ENCODE data around the gene FKBP15.
"Not testable (repeated sequence)": the region's sequence is repeated elsewhere in the genome, so short reads cannot be mapped to it uniquely, and the experiment has no call there.

Gene FKBP15

GRCh38 chr9:113181165-113181564 lies 39.9 kb downstream of the FKBP15 start:
- DNase-seq (ENCODE audit: low read depth, low spot score): no peak

GRCh38 chr9:113179839-113180238 lies 41.2 kb downstream of the FKBP15 start:
- DNase-seq (ENCODE audit: low read depth, low spot score): no peak

- no peak for DNase-seq (ENCODE audit: low read depth, low spot score)
Observed at GRCh38 chr9:113178087-113178486, 43.0 kb downstream of the FKBP15 start.

- no peak for DNase-seq (ENCODE audit: low read depth, low spot score)
Observed at GRCh38 chr9:113177251-113177650, 43.8 kb downstream of the FKBP15 start.

- no peak for DNase-seq (ENCODE audit: low read depth, low spot score)
Observed at GRCh38 chr9:113176803-113177202, 44.3 kb downstream of the FKBP15 start.

- no peak for DNase-seq (ENCODE audit: low read depth, low spot score)
Observed at GRCh38 chr9:113173341-113173740, 47.7 kb downstream of the FKBP15 start.

GRCh38 chr9:113168809-113169208 lies 52.3 kb downstream of the FKBP15 start:
- DNase-seq (ENCODE audit: low read depth, low spot score): no peak

- DNase-seq (ENCODE audit: low read depth, low spot score): no peak
Observed at GRCh38 chr9:113166039-113166438, 55.0 kb downstream of the FKBP15 start.

GRCh38 chr9:113164536-113165300 lies 56.4 kb downstream of the FKBP15 start:
- DNase-seq (ENCODE audit: low read depth, low spot score): no peak

- no peak for DNase-seq (ENCODE audit: low read depth, low spot score)
Observed at GRCh38 chr9:113163001-113163400, 58.1 kb downstream of the FKBP15 start.

GRCh38 chr9:113160571-113160970 lies 60.5 kb downstream of the FKBP15 start:
- no peak for DNase-seq (ENCODE audit: low read depth, low spot score)

GRCh38 chr9:113158446-113158845 lies 62.6 kb downstream of the FKBP15 start:
- no peak for DNase-seq (ENCODE audit: low read depth, low spot score)

- no peak for DNase-seq (ENCODE audit: low read depth, low spot score)
Observed at GRCh38 chr9:113156880-113157279, 64.2 kb downstream of the FKBP15 start.

- no peak for DNase-seq (ENCODE audit: low read depth, low spot score)
Observed at GRCh38 chr9:113155911-113156588, 65.0 kb downstream of the FKBP15 start.

- no peak for DNase-seq (ENCODE audit: low read depth, low spot score)
Observed at GRCh38 chr9:113154946-113155345, 66.1 kb downstream of the FKBP15 start.

- DNase-seq (ENCODE audit: low read depth, low spot score): no peak
Observed at GRCh38 chr9:113154471-113154870, 66.6 kb downstream of the FKBP15 start.

- no peak for DNase-seq (ENCODE audit: low read depth, low spot score)
Observed at GRCh38 chr9:113153599-113153998, 67.5 kb downstream of the FKBP15 start.

GRCh38 chr9:113152699-113153098 lies 68.4 kb downstream of the FKBP15 start:
- no peak for DNase-seq (ENCODE audit: low read depth, low spot score)

GRCh38 chr9:113151696-113152630 lies 69.1 kb downstream of the FKBP15 start:
- no peak for DNase-seq (ENCODE audit: low read depth, low spot score)

GRCh38 chr9:113150670-113151611 lies 70.1 kb downstream of the FKBP15 start, which contains the start of gene SLC31A2:
TSS of gene SLC31A2 (plus strand) at chr9:113151007. CDS start at chr9:113151075, 68 bp downstream.
- DNase-seq (ENCODE audit: low read depth, low spot score): peak; percentile 77

- DNase-seq (ENCODE audit: low read depth, low spot score): not testable (repeated sequence)
Observed at GRCh38 chr9:113149561-113149960, 71.5 kb downstream of the FKBP15 start.

All from activated naive CD8-positive, alpha-beta T cell treated with anti-CD3 and anti-CD28 coated beads, Interleukin-2, amount 50 U/mL, for 16 hours (primary cell).